Activated CD4-positive, alpha-beta memory T cell treated with anti-CD3 and anti-CD28 coated beads, Interleukin-2, amount 10 ng/mL, durations not matched to agents 7 days and 5 days (primary cell): ENCODE data around the gene NSUN2. TPM values are rescaled to one million over a fixed set of nuclear protein-coding genes. Genes with fewer than 3 reads are reported as not detected.
A peak's percentile ranks its signal among the peaks of the same experiment; 100 is the strongest.

Source experiments
- CTCF ChIA-PET: fragments of 350-600 bp; sonication (Branson Sonifier 250); formaldehyde crosslinking; loops from one replicate; lab custom pipeline; 2021; ENCODE audit warnings: antibody characterized with exemption, inconsistent platforms; lab: Charles Lee
- POLR2A ChIA-PET: fragments of 350-600 bp; sonication (Branson Sonifier 250); formaldehyde crosslinking; loops from one replicate; lab custom pipeline; 2021; ENCODE audit warnings: antibody characterized with exemption; lab: Charles Lee
- DNase-seq: peaks from one replicate; pipeline ENCODE4 v3.0.0-alpha.2; 2020
- H3K27ac Mint-ChIP-seq: one replicate; pipeline ENCODE4 v1.8.0; 2021; ENCODE audit warnings: mild to moderate bottlenecking, mixed read lengths
- H3K27me3 Mint-ChIP-seq: one replicate; pipeline ENCODE4 v1.8.0; 2021; ENCODE audit warnings: mixed read lengths
- H3K36me3 Mint-ChIP-seq: one replicate; pipeline ENCODE4 v1.8.0; 2021; ENCODE audit warnings: low read depth, mixed read lengths
- H3K4me1 Mint-ChIP-seq: one replicate; pipeline ENCODE4 v1.8.0; 2021; ENCODE audit warnings: mixed read lengths
- H3K4me3 Mint-ChIP-seq: one replicate; pipeline ENCODE4 v1.8.0; 2021; ENCODE audit warnings: mild to moderate bottlenecking, mixed read lengths
- H3K9me3 Mint-ChIP-seq: one replicate; pipeline ENCODE4 v1.8.0; 2021; ENCODE audit warnings: mixed read lengths
- total RNA-seq, 2 experiments: library from RNA; stranded (reverse); gene quantifications; one replicate each; pipeline ENCODE4 v1.2.3, GENCODE V29; 2021

Gene NSUN2
- total RNA-seq, 2 experiments from 2014 or later = 63.5 to 73.3 TPM

- H3K27me3 Mint-ChIP-seq = peaks cover 47% of the 10 kb centered on the region
These were observed 48.1 kb downstream of the NSUN2 start for GRCh38 chr5:6584727-6585126.

DNA sequence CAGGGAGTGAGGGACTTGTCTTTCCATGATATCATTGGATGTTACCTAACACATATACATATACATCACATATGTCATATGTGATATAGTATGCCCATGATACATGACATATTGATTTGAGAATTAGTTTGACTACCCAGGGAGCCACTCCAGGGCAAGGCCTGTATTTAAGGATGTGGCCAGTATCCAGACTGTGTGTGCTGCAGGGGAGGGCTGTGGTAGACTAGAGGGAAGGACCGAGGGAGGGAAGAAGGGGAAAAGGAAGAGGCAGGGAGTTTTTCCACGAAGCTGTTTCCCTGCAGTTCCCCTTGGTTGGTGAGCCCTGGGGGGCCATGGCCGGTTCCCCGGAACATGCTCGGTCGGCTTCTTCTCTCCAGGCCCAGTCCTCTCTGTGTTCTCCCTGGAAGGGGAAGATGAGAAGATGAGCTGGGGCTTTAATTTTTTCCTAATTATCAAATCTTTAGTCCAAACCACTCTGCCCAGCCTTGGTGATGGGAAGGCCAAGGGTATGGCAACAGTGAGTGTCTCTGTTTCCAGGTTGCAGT is 48.7 kb downstream of the NSUN2 start:
- Mint-ChIP-seq H3K27ac (no peak overlapping the region), H3K9me3 (no peaks in the 10 kb centered on the region), H3K4me1 (peaks cover 9% of the 10 kb centered on the region), H3K36me3 (no peaks in the 10 kb centered on the region), H3K27me3 (peaks cover 47% of the 10 kb centered on the region), H3K4me3 (no peak overlapping the region)
- ChIA-PET POLR2A (no interaction called here), CTCF (interaction anchor here (1.2 kb wide), 1 partner anchor 161 kb away, joined by 3 read pairs; no protein-coding TSS in a partner anchor)
- DNase-seq = no peak

More at GRCh38 chr5:6584727-6585126, 48.1 kb downstream of the NSUN2 start:
- Mint-ChIP-seq H3K4me3 (no peak overlapping the region), H3K4me1 (peaks cover 9% of the 10 kb centered on the region), H3K9me3 (no peaks in the 10 kb centered on the region), H3K36me3 (no peaks in the 10 kb centered on the region), H3K27ac (no peak overlapping the region)
- no peak for DNase-seq
- POLR2A ChIA-PET = no interaction called here
- CTCF ChIA-PET = interaction anchor here (1.2 kb wide), 1 partner anchor 161 kb away, joined by 3 read pairs; no protein-coding TSS in a partner anchor

DNA sequence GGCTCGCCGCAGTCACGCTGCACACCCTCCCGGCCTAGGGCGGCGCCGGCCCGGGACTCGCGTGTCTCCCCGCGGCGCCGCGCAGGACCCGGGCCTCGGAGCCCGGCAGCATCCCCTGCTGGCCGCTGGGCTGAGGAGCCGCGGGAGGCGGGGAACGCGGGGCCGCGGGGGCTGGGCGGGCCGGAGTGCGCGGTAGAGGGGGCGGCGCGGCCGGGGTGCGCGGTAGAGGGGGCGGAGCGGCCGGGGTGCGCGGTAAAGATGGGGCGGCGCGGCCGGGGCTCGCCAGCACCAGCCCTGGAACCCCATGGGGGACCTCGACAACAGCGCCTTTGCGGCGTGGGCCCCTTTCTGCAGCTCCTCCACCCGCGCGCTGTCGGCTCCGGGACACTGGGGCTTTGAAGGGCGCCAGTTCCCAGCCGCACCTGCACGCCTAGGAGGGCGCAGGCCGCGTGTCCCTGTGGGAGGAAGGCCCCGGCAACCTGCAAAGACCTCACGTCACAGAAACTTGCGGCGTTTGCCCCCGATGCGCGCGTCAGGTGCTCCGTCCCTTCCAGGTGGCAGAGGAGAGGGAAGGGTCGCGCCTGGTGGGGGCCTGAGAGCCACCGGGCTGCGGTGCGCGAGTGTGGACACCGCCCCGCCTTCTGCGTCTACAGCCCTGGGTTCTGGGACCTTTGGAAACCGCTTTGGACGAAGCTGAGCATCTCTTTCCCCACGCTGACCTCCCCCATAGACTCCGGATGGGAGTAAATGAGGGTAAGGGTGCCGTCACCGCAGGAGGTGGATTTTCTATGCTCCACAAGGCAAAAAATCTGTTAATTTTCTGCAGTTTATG is 49.6 kb downstream of the NSUN2 start:
- peaks cover 47% of the 10 kb centered on the region for H3K27me3 Mint-ChIP-seq
- H3K9me3 Mint-ChIP-seq = no peaks in the 10 kb centered on the region

DNA sequence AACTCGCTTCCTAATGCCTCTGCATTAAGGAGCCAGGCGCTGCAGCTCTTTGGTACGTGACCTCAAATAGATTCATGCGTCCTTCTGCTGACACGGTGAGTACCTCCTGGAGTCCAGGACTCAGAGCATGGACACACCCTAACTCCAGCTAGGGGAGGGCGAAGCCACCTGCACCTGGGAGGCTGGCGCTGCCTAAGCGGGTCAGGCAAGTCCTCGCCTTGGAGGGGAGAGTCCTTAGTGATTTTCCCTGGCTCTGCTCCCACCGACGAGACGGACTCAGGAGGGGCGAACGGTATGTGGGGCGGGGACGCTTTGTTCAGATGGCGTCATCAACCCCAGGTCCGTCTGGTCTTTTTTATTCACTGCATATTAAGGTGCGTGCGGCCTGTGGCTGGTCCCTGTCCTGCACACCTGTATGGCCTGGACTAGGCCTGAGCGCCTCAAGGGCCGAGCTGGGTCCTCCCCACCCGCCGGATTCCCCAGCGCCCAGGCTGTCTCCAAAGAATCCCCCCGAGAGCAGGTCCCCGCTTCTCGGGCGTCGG is 50.3 kb downstream of the NSUN2 start:
- H3K4me3 Mint-ChIP-seq = no peak overlapping the region
- CTCF ChIA-PET = no interaction called here
- peaks cover 9% of the 10 kb centered on the region for H3K4me1 Mint-ChIP-seq
- no peak overlapping the region for H3K27ac Mint-ChIP-seq
- H3K27me3 Mint-ChIP-seq = peaks cover 49% of the 10 kb centered on the region
- POLR2A ChIA-PET = no interaction called here
- H3K36me3 Mint-ChIP-seq = no peaks in the 10 kb centered on the region
- no peaks in the 10 kb centered on the region for H3K9me3 Mint-ChIP-seq
- DNase-seq = no peak

More for the DNA sequence above, 49.6 kb downstream of the NSUN2 start:
- peaks cover 9% of the 10 kb centered on the region for H3K4me1 Mint-ChIP-seq
- DNase-seq = peak; percentile 34
- no peak overlapping the region for H3K27ac Mint-ChIP-seq
- CTCF ChIA-PET = no interaction called here
- H3K36me3 Mint-ChIP-seq = no peaks in the 10 kb centered on the region
- POLR2A ChIA-PET = interaction anchor here (0.6 kb wide), 1 partner anchor 1093 kb away, joined by 3 read pairs; no protein-coding TSS in a partner anchor
- no peak overlapping the region for H3K4me3 Mint-ChIP-seq

DNA sequence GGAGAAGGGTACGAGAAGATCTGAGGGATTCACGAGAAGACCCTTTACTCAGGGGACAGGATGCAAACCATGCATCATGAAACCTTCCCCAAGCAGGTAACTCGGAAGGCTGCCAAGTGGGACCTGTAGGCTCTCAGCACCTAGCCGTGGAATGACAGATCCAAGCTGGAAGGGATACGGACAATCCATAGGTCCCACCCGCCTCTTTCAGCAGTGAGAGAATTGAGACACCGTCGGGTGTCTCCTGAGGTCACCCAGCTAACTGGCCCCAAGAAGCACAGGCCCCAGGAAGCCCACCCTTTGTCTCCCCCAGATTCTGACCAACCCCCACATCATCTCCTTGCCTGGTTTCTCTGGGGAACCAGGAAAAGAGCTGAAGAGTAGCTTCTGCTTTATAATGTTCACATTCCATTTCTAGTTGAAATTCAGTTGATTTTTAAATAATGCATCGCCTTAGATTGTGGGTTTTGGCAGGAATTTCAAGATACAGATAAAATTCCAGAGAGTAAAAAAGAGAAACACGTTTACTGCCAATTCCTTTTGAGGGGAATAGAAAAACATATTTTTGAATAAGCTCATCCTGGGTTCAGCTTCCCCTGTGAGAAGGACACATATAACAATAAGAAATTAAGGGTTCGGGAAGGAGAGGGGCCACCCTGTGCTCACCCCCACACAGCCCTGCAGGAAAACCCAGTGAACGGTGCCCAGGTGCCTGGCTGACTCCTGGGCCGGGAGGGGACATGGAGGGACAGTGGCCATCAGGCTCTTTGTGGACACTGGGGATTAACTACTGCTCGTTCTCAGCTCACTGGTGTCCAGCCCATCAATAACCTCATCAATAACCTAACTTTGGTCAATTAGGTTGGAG is 51.1 kb downstream of the NSUN2 start:
- Mint-ChIP-seq H3K27me3 (peaks cover 47% of the 10 kb centered on the region), H3K36me3 (no peaks in the 10 kb centered on the region), H3K27ac (no peak overlapping the region), H3K4me1 (peaks cover 9% of the 10 kb centered on the region), H3K9me3 (no peaks in the 10 kb centered on the region), H3K4me3 (no peak overlapping the region)
- ChIA-PET POLR2A (no interaction called here), CTCF (no interaction called here)
- no peak for DNase-seq

DNA sequence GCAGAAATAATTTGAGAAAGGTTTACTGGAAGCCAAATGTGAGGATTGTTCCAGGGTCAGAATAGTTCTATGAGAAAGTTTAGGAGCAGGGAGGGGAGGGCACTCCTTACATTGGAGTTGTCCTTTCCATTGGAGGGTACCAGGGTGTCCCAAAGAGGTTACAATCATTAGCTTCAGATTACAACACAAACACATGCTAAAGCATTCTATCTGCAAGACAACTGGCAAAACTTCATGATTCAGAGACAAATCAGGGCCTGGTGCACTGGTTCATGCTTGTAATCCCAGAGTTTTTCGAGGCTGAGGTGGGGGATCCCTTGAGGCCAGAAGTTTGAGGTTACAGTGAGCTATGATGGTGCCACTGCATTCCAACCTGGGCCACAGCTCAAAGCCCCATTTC is 51.8 kb downstream of the NSUN2 start:
- Mint-ChIP-seq H3K4me3 (no peak overlapping the region), H3K27ac (no peak overlapping the region)
- POLR2A ChIA-PET = no interaction called here

GRCh38 chr5:6579535-6579934 is 53.3 kb downstream of the NSUN2 start:
- Mint-ChIP-seq H3K36me3 (no peaks in the 10 kb centered on the region), H3K4me1 (peaks cover 3% of the 10 kb centered on the region), H3K27me3 (peaks cover 35% of the 10 kb centered on the region), H3K9me3 (no peaks in the 10 kb centered on the region), H3K4me3 (no peak overlapping the region), H3K27ac (no peak overlapping the region)
- ChIA-PET CTCF (no interaction called here), POLR2A (no interaction called here)
- DNase-seq = no peak

More for the DNA sequence above, 51.8 kb downstream of the NSUN2 start:
- peaks cover 9% of the 10 kb centered on the region for H3K4me1 Mint-ChIP-seq
- DNase-seq = no peak
- CTCF ChIA-PET = no interaction called here
- H3K9me3 Mint-ChIP-seq = no peaks in the 10 kb centered on the region
- H3K27me3 Mint-ChIP-seq = peaks cover 46% of the 10 kb centered on the region
- no peaks in the 10 kb centered on the region for H3K36me3 Mint-ChIP-seq

- Mint-ChIP-seq H3K27me3 (peaks cover 31% of the 10 kb centered on the region), H3K4me1 (peaks cover 1% of the 10 kb centered on the region), H3K36me3 (no peaks in the 10 kb centered on the region), H3K4me3 (no peak overlapping the region), H3K9me3 (no peaks in the 10 kb centered on the region), H3K27ac (no peak overlapping the region)
- ChIA-PET POLR2A (no interaction called here), CTCF (no interaction called here)
- DNase-seq = no peak
These were observed 54.0 kb downstream of the NSUN2 start for GRCh38 chr5:6578676-6579343.

- DNase-seq = no peak
- Mint-ChIP-seq H3K9me3 (no peaks in the 10 kb centered on the region), H3K27me3 (peaks cover 23% of the 10 kb centered on the region), H3K4me1 (no peaks in the 10 kb centered on the region), H3K27ac (no peak overlapping the region), H3K36me3 (no peaks in the 10 kb centered on the region), H3K4me3 (no peak overlapping the region)
- ChIA-PET POLR2A (no interaction called here), CTCF (interaction anchor here (1.5 kb wide), 1 partner anchor 9 kb away, joined by 3 read pairs; no protein-coding TSS in a partner anchor)
These were observed 55.9 kb downstream of the NSUN2 start for GRCh38 chr5:6576861-6577501.

GRCh38 chr5:6574537-6575245 is 58.2 kb downstream of the NSUN2 start:
- ChIA-PET CTCF (interaction anchor here (1.0 kb wide), 1 partner anchor 170 kb away, joined by 3 read pairs; no protein-coding TSS in a partner anchor), POLR2A (no interaction called here)
- no peaks in the 10 kb centered on the region for H3K4me1 Mint-ChIP-seq
- DNase-seq = no peak
- H3K27me3 Mint-ChIP-seq = peaks cover 5% of the 10 kb centered on the region
- no peaks in the 10 kb centered on the region for H3K36me3 Mint-ChIP-seq
- H3K9me3 Mint-ChIP-seq = no peaks in the 10 kb centered on the region
- H3K27ac Mint-ChIP-seq = no peak overlapping the region
- no peak overlapping the region for H3K4me3 Mint-ChIP-seq

DNA sequence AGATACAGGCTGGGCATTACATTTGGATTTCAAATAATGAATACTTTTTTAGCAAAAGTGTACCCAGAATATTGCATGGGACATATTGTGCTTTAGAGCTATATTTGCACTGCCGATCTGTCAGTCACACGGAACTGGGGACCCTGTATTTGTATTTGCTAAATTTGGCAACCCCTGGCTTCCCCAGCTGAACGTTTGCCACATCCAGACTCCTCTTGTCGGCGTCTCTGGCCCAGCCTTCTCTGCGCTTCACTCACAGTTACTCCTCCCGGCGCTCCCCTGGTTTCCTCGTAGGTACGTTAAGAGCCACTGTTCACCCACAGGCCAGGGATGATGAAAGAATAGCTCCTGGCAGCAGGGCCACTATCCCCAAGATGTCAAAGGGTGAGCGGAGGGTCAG is 58.7 kb downstream of the NSUN2 start:
- POLR2A ChIA-PET = no interaction called here

More for the DNA sequence above, 58.7 kb downstream of the NSUN2 start:
- no peaks in the 10 kb centered on the region for H3K4me1 Mint-ChIP-seq
- DNase-seq = no peak
- no peaks in the 10 kb centered on the region for H3K9me3 Mint-ChIP-seq
- H3K27me3 Mint-ChIP-seq = peaks cover 5% of the 10 kb centered on the region
- no peak overlapping the region for H3K4me3 Mint-ChIP-seq
- H3K36me3 Mint-ChIP-seq = no peaks in the 10 kb centered on the region
- no peak overlapping the region for H3K27ac Mint-ChIP-seq
- CTCF ChIA-PET = no interaction called here
